BLaER1 (cell line): ENCODE results near the gene ZEB2.
A peak's percentile ranks its signal among the peaks of the same experiment; 100 is the strongest.

ENCODE experiments used
- H3K27ac ChIP-seq: shearing (Covaris generic); formaldehyde crosslinking; 2 replicates; pipeline ENCODE4 v1.8.1; 2022
- H3K27me3 ChIP-seq: shearing (Covaris generic); formaldehyde crosslinking; 2 replicates; pipeline ENCODE4 v1.8.1; 2022
- H3K36me3 ChIP-seq: shearing (Covaris generic); formaldehyde crosslinking; 2 replicates; pipeline ENCODE4 v1.8.1; 2022
- H3K4me1 ChIP-seq: shearing (Covaris generic); formaldehyde crosslinking; 2 replicates; pipeline ENCODE4 v1.8.1; 2022
- H3K4me2 ChIP-seq: shearing (Covaris generic); formaldehyde crosslinking; 2 replicates; pipeline ENCODE4 v1.8.1; 2022
- H3K4me3 ChIP-seq: shearing (Covaris generic); formaldehyde crosslinking; 2 replicates; pipeline ENCODE4 v1.8.1; 2022
- H3K9ac ChIP-seq: shearing (Covaris generic); formaldehyde crosslinking; 2 replicates; pipeline ENCODE4 v1.8.1; 2022
- H3K9me3 ChIP-seq: shearing (Covaris generic); formaldehyde crosslinking; 2 replicates; pipeline ENCODE4 v1.8.1; 2022
- H4K20me1 ChIP-seq: shearing (Covaris generic); formaldehyde crosslinking; 2 replicates; pipeline ENCODE4 v1.8.1; 2022
- Cebpa-rat ChIP-seq: shearing (Covaris generic); IDR thresholded peaks from 2 replicates; pipeline ENCODE4 v1.8.1; 2022

The ZEB2 gene

DNA sequence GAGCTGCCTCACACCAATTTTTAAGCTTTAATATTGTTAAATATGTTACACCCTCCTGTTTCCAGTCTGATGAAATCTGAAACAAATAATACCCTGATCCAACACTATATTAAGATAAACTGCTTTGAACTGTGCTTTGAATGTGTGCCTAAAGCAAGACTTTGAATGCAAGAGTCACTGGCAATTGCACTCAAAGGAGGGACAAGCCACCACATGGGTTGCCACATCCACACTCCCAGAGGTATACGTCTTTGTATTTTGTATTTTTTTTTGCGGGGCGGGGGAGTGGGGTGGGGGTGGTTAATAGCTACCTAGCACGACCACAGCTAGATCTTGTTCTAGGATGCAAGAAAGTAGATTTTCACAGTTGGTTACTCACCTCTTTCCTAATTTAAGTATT lies 1.8 kb upstream of the ZEB2 start:
- no peak for TF ChIP-seq Cebpa-rat
- Histone ChIP-seq H3K4me3 (peak overlapping the region; percentile 74), H3K9ac (peak overlapping the region; percentile 62), H4K20me1 (no peaks in the 10 kb centered on the region; the same call in 1 of the 2 replicates), H3K4me1 (peaks cover 40% of the 10 kb centered on the region), H3K27ac (peak overlapping the region; percentile 74), H3K9me3 (no peaks in the 10 kb centered on the region), H3K4me2 (peak overlapping the region; percentile 96), H3K27me3 (no peaks in the 10 kb centered on the region), H3K36me3 (peaks cover 10% of the 10 kb centered on the region; the same call in 1 of the 2 replicates)

DNA sequence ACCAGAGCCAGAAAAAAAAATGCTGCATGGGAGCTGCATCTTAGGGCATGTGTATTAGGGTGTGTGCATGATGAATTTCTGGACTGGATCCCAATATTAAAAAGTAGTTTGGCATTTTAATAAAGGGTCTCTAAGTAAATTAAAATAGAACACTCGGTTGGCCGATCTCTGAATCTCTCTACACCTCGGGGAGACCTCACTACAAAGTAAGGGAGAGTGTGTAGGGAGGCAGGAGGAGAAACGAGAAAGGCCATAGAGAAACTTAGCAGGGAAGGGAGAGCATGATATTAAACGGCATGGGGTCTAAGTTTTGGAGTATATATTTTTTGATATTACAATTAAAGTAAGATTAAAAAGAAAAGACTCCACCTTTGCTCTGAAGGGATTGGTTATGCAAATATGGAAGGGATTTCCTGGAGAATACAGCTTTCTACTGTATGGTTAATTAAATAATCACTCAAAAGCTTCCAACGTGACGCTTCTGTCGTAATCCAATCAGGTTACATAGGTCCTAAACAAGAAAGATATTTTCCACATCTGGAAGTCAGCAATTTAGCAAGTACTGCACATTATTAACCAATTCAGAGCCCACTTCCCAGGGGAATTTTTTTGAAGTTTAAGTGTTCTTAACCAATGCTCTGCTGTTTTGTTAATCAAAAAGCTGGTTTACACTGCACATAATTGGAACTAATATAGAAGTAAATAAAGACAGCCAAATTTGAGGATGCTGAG lies 1.0 kb upstream of the ZEB2 start:
- H3K4me2 ChIP-seq: peak overlapping the region; percentile 96
- peak overlapping the region; percentile 74 for H3K27ac ChIP-seq
- H3K27me3 ChIP-seq: no peaks in the 10 kb centered on the region
- peak overlapping the region; percentile 74 for H3K4me3 ChIP-seq
- H3K9ac ChIP-seq: peak overlapping the region; percentile 62
- no peaks in the 10 kb centered on the region for H3K9me3 ChIP-seq
- H4K20me1 ChIP-seq: no peaks in the 10 kb centered on the region; the same call in 1 of the 2 replicates
- peaks cover 40% of the 10 kb centered on the region for H3K4me1 ChIP-seq
- peaks cover 15% of the 10 kb centered on the region for H3K36me3 ChIP-seq
- no peak for TF ChIP-seq Cebpa-rat

DNA sequence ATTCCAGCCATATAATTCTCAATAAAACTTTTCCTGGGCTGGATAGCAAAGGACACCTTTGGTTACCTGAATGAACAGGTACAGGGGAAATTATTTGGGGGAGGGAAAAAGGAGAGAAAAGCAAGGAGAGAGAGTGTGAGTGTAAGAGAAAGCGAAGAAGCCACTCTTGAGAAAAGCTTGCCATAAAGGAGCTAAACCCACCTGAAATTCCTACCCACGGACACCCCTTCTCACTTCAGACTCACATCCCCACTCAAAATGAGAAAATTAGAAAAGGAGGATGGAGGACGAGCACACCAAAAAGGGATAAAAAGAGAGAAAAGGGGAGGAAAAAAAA lies 354 bp downstream of the ZEB2 start:
- H3K9me3 ChIP-seq: no peaks in the 10 kb centered on the region
- TF ChIP-seq Cebpa-rat: no peak
- H4K20me1 ChIP-seq: peaks cover 5% of the 10 kb centered on the region; the same call in 1 of the 2 replicates
- H3K9ac ChIP-seq: peak overlapping the region; percentile 99
- H3K27ac ChIP-seq: peak overlapping the region; percentile 99
- H3K4me3 ChIP-seq: peak overlapping the region; percentile 74
- peak overlapping the region; percentile 68 for H3K4me2 ChIP-seq
- H3K36me3 ChIP-seq: peaks cover 28% of the 10 kb centered on the region
- H3K27me3 ChIP-seq: no peaks in the 10 kb centered on the region
- peaks cover 35% of the 10 kb centered on the region for H3K4me1 ChIP-seq

DNA sequence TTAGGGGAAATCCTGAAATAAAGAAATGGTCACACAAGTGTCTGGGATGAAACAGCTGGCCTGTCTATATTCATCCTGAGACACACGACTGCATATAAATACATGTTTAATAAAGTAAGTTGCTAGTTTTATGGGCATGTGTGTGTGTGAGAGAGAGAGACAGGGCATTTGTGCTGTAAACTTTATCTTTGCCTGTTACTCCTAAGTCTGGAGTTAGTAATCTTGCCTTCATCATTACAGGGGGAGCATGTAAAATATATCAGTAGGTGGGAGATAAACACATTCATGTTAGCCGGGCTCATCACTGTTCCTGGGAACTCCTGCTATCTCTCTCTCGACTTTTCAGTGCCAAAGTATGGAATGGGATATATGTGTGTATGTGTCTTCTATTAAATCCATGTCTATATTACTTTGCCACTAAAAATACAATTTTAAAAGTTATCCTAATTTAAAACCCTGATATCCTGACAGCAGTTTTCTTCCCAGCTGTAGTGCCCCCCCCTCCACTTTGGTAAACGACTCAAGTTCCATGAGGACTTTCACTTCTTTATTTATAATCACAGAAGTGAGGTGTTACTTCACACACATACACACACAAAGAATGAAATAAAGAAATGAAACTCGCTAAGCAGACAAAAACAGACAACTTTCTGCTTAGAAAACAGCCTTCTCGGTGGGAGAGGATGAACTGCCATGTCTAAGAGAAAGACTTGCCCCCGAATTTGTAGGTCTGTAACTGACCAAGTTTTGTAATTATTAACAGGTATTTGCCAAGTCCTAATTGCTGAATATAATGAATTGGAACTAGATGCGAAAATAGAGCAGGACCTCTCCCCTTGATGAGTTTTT lies 947 bp downstream of the ZEB2 start:
- no peaks in the 10 kb centered on the region for H3K27me3 ChIP-seq
- H3K4me1 ChIP-seq: peaks cover 34% of the 10 kb centered on the region
- TF ChIP-seq Cebpa-rat: no peak
- peak overlapping the region; percentile 99 for H3K27ac ChIP-seq
- peak overlapping the region; percentile 68 for H3K4me2 ChIP-seq
- H3K36me3 ChIP-seq: peaks cover 34% of the 10 kb centered on the region
- H3K9me3 ChIP-seq: no peaks in the 10 kb centered on the region
- peak overlapping the region; percentile 99 for H3K9ac ChIP-seq
- H3K4me3 ChIP-seq: peak overlapping the region; percentile 74
- peaks cover 11% of the 10 kb centered on the region; the same call in 1 of the 2 replicates for H4K20me1 ChIP-seq

DNA sequence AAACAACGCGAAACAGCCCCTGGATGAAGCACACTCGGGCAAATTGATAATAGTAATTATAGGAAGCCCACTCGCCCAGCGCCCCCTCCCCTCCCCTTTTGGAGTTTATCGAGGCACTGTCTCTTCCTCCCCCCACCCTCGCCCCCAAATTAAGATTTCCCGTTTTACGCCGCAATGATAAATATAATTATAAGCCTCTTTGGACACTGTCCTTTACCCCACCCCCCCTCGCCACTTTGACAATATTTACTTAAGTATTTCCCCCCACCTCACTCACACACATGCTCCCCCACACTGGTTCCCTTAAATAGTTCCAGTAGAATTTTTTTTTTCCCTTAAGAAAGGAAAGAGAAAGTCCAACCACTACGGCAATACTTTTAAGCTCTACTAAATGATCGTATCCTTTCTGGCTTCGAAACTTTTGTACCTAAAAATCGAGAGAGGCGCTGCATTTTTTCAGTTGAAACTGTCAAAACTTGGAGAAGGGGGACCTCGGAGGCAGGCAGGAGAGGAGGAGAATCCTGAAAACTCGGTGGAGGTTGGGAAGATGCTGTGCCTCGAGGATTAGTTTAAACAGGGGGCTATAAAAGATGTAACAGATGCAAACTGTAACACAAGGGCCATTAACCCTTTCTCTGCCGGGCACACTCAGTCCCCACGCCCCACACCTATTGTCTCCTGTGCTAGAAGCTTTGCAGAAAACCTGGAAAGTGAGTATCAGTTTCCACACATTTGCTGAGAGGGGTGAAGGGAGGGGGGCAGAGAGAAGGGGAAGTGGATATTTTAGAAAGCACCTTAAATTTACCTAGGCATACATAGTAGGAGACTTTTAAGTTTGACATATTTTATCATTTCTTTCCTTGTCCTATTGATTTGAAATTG lies 1.8 kb downstream of the ZEB2 start:
- peak overlapping the region; percentile 99 for H3K9ac ChIP-seq
- peak overlapping the region; percentile 74 for H3K4me3 ChIP-seq
- H3K9me3 ChIP-seq: no peaks in the 10 kb centered on the region
- peak overlapping the region; percentile 99 for H3K27ac ChIP-seq
- H3K4me2 ChIP-seq: peak overlapping the region; percentile 68
- H3K36me3 ChIP-seq: peaks cover 43% of the 10 kb centered on the region
- TF ChIP-seq Cebpa-rat: no peak
- H3K27me3 ChIP-seq: no peaks in the 10 kb centered on the region
- H4K20me1 ChIP-seq: peaks cover 20% of the 10 kb centered on the region
- peaks cover 32% of the 10 kb centered on the region for H3K4me1 ChIP-seq

DNA sequence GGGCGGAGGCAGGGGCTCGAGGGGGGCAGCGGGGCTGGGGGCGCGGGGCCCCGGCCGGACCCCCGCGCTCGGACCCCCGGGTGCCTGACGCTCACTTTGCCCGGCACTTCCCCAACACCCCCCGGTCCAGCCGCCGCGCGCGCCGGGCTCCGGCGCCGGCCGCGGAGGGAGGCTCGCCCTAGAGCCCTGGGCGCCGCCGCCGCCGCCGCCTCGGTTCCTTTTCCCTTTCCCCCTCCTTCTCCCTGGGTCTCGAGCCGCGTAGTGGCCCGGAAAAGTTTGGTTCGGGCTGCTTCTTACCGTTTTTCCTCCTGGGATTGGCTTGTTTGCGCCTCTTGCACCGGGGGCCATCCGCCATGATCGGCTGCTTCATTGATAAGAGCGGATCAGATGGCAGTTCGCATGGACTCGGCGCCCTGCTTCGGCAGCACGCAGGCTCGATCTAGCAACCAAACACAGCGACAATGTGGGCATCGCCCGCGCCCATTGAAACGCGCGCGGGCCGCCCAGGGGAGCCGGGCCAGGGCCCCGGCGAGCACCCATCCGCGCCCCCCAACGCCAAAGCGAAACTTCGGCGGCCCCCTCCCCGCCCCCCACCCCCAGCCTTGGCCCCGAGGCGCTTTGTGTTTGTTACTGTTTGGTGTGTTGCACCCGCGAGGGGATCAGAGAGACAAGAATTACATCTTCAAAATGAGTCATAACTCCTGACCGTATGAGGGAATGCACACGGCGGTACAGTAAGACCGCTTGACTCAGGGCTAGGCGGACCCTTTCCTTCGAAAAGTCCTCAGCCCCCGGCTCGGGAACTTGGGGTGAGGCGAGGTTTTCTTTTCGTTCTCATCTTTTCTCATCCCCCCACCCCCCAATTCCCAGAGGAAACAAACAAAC lies 2.7 kb downstream of the ZEB2 start:
- Histone ChIP-seq H3K27me3 (no peaks in the 10 kb centered on the region), H3K4me3 (peak overlapping the region; percentile 74), H3K27ac (peak overlapping the region; percentile 99), H4K20me1 (peaks cover 29% of the 10 kb centered on the region), H3K36me3 (peaks cover 52% of the 10 kb centered on the region), H3K4me2 (peak overlapping the region; percentile 68), H3K4me1 (peaks cover 32% of the 10 kb centered on the region), H3K9ac (peak overlapping the region; percentile 99), H3K9me3 (no peaks in the 10 kb centered on the region)
- TF ChIP-seq Cebpa-rat: no peak

DNA sequence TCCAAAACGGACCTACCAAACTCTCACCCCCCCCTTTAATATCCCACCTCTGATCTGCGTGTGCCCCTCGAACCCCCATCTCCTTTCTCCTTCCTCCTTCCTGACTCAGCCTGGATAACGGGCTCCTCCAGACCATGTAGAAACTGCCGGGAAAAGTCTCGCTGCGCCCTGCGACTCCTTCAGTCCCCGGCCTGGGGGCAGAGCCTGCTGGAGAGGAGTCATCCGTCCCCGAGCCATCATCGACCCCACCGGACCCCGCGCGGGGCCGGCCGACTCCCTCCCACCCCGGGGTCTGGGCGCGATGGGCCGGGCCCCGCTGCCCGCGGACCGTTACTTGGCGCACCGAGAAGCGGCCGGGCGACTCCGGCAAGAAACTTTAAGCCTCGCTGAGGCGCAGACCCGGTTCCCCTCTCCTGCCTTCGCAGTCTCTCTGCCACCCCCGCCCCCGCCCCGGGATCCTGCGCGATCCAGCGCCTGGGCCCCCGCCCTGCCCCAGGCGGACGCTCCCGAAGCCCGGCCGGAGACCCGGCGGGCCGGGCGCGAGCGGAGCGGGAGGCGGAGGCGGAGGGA lies 3.4 kb downstream of the ZEB2 start:
- no peak for TF ChIP-seq Cebpa-rat
- peaks cover 59% of the 10 kb centered on the region for H3K36me3 ChIP-seq
- H4K20me1 ChIP-seq: peaks cover 36% of the 10 kb centered on the region
- H3K27me3 ChIP-seq: no peaks in the 10 kb centered on the region
- peaks cover 32% of the 10 kb centered on the region for H3K4me1 ChIP-seq
- peak overlapping the region; percentile 99 for H3K9ac ChIP-seq
- H3K4me2 ChIP-seq: peak overlapping the region; percentile 43
- peak overlapping the region; percentile 99 for H3K27ac ChIP-seq
- H3K4me3 ChIP-seq: peak overlapping the region; percentile 74
- H3K9me3 ChIP-seq: no peaks in the 10 kb centered on the region

DNA sequence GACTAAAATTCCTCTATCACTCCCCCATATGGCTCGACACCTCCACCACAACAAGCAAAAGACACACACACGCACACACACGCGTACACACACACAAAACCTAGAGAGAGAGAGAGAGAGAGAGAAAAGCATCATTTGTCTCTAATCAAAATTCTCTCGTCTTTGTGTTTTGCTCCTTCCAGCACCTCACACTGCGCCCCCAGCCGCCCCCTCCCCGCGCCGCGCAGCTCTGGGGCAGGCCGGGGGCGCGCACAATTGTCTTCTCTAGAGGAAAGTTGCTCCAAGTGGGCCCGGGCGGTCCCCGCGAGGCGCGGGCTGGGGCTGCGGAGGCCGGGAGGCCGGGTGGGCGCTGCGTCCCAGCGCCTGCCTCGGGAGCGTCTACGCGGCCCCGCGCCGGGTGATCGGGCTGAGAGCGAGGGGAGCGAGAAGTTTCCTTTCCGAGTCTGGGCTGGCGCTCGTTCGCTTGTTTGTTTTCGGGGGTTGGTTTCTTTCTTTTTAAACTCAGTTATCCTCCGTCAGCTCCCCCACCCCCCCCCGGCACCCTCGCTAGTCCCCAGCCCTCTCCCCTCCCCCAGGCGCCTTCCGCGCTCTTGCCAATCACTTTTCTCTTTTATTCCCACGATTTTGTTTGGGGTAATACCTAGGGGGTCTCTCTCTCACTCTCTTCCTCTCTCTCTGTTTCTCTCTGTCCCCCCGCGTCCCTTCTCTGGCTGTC lies 4.1 kb downstream of the ZEB2 start:
- H3K4me3 ChIP-seq: peak overlapping the region; percentile 74
- peak overlapping the region; percentile 99 for H3K27ac ChIP-seq
- no peak for TF ChIP-seq Cebpa-rat
- H3K36me3 ChIP-seq: peaks cover 66% of the 10 kb centered on the region
- no peaks in the 10 kb centered on the region for H3K27me3 ChIP-seq
- peak overlapping the region; percentile 99 for H3K9ac ChIP-seq
- H3K4me2 ChIP-seq: peak overlapping the region; percentile 92
- peaks cover 32% of the 10 kb centered on the region for H3K4me1 ChIP-seq
- peaks cover 42% of the 10 kb centered on the region for H4K20me1 ChIP-seq
- no peaks in the 10 kb centered on the region for H3K9me3 ChIP-seq
